HG03060 (cell line): ENCODE data around the gene ZNF425.
"Not testable (repeated sequence)": the region's sequence is repeated elsewhere in the genome, so short reads cannot be mapped to it uniquely, and the experiment has no call there.

Source experiments
- ATAC-seq: cut with Tn5 transposase; IDR thresholded peaks from one replicate; pipeline ENCODE4 v1.9.1; 2021; ENCODE audit warnings: low read depth, moderate number of reproducible peaks; ENCODE audit not compliant: unreplicated experiment

Gene ZNF425

GRCh38 chr7:149136118-149136517 is 10.0 kb upstream of the ZNF425 start:
- no peak for ATAC-seq

DNA sequence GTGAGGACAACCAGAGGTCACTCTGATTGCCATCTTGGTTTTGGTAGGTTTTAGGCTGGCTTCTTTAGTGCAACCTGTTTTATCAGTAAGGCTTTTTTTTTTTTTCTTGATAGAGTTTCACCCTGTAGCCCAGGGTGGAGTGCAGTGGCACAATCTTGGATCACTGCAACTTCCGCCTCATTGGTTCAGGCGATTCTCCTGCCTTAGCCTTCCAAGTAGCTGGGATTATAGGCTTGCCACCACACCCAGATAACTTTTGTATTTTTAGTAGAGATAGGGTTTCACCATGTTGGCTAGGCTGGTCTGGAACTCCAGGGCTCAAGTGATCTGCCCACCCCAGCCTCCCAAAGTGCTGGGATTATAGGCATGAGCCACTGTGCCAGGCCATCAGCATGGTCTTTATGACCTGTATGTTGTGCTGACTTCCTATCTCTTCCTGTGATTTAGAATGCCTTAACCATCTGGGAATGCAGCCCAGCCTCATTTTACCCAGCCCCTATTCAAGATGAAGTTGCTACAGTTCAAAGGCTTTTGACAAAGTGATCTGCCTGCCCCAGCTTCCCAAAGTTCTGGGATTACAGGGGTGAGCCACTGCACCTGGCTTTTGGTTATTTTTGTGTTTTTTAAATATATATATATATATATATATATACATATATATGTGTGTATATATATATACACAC is 7.0 kb upstream of the ZNF425 start:
- ATAC-seq, result no peak

DNA sequence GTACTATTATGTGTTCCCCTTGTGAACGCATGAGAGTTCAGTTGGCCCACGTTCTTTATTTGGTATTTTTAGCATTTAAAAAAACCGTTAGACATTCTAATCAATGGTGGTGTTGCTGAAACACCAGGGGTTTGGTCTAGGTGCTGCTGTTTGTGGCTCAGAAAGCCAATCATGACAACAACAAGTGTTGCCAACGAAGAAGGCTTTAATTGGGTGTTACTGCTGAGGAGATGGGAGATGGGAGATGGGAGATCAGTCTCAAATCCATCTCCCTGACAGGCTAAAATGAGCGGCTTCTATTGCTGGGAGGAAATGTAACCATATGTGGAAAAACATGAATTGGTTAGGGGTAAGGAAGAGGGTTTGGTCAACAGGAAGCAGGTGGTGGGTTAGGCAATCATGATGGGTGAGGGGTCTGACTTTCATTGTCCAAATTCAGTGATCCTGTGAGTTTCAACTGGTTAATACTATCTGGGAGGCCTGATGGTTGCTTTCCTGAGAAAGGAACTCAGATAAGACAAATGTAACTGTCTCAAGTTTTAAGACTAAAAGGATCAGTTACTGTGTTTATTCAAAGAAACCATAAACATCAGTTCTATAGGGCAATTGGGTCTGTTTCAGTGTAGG is 4.6 kb upstream of the ZNF425 start:
- no peak for ATAC-seq

- no peak for ATAC-seq
Observed at GRCh38 chr7:149126662-149127266, 640 bp upstream of the ZNF425 start.

GRCh38 chr7:149125189-149125862 is 798 bp downstream of the ZNF425 start:
- peak; percentile 1 for ATAC-seq

DNA sequence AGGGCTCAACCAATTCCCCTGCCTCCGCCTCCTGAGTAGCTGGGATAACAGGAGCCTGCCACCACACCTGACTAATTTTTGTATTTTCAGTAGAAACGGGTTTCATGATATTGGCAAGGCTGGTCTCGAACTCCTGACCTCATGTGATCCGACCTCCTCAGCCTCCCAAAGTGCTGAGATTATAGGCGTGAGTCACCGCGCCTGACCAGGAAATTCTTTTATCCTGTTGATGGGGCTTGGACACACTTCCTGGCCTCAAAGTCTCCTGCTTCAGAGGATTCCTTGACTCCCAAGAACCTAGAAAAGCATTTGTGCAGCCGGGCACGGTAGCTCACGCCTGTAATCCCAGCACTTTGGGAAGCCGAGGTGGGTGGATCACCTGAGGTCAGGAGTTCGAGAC is 16.2 kb downstream of the ZNF425 start:
- ATAC-seq, result no peak

DNA sequence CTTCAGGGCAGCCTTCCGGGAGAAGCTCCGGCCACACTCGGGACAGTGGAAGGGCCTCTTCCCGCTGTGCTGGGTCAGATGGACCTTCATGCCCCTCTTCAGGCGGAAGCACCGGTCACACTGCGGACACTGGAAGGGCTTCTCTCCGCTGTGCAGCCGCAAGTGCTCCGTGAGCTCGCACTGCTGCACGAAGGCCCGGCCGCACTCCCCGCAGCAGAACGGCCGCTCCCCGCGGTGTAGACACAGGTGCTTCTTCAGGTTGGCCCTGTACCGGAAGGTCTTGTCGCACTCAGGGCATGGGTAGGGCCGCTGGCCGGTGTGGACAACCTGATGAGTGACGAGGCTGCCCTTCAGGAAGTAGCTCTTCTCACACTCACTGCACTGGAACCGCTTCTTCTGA is 21.4 kb downstream of the ZNF425 start:
- ATAC-seq, result no peak

- ATAC-seq, result no peak
Observed at GRCh38 chr7:149104214-149104613, 21.9 kb downstream of the ZNF425 start.

- ATAC-seq, result no peak
Observed at GRCh38 chr7:149103424-149103823, 22.7 kb downstream of the ZNF425 start.

DNA sequence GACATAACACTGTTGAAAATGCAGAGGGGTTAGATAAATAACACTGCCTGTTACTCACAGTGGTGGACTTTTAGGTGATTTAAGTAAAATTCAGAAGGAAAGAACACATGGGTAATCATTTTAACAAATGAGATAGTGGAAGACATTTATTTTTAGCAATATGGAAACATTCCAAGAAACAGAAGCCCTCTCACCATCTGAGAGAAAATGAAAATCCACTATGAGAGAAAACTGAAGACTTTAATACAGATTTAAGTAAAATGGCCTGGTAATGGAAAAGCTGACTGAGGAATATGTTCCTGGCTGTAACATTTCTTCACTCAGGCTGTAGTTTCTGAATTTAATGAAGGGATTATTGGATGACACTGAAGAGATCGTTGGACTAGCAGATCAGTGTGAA is 23.5 kb downstream of the ZNF425 start:
- ATAC-seq, result no peak

GRCh38 chr7:149100821-149101220 is 25.3 kb downstream of the ZNF425 start:
- no peak for ATAC-seq

DNA sequence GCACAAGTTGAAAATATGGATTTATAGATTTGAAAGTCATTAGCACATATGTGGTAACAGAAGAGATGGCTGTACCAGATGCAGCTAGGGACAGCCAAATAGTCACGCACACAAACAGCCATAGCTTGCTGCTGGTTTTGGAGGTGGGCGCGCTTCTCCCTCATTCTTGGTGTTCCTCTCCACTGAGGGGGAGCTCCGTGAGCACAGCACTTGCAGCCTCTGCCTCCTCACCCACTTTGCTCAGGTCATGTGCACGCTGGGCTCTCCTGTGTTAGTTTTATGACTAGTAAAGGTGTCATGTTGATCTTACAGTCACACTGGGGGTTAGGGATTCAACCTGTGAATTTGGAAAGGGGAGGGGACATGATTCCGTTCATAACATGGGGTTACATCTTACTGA is 27.1 kb downstream of the ZNF425 start:
- no peak for ATAC-seq

DNA sequence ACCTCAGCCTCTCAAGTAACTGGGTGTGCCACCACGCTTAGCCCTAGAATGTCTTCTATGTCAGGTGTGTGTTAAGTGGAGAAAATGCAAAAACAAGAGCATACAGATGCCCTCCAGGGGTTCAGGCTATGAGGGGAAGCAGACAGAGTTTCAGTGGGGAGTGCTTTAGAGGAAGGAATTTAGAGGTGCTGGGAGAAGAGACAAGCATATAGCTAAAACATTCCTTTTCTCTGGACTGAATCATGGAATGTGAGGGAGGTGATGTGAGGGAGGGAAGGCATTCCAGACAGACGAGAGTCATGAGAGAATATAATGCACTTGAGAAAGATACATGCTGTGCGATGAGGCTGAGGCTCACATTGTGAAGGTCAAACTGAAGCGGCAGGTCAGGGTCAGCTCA is 29.0 kb downstream of the ZNF425 start:
- ATAC-seq, result no peak

DNA sequence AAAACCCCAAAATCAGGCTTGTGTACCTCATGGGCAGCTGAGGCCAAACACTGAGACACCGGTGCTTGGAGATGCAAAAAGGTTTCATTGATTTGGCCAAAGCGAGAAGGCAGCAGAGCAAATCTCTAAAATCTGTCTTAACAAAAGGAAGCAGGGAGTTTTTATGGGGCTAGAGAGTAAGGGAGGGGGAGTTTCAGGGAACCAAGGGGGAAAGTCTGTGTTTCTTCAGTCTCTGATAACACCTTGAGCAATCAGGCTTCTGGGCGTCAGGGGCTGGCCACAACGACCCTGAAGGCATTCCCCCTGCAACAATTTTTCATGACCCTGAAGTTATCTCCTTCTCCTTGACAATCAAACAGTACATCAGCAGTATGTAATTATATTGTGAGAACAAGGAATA is 32.9 kb downstream of the ZNF425 start:
- no peak for ATAC-seq

DNA sequence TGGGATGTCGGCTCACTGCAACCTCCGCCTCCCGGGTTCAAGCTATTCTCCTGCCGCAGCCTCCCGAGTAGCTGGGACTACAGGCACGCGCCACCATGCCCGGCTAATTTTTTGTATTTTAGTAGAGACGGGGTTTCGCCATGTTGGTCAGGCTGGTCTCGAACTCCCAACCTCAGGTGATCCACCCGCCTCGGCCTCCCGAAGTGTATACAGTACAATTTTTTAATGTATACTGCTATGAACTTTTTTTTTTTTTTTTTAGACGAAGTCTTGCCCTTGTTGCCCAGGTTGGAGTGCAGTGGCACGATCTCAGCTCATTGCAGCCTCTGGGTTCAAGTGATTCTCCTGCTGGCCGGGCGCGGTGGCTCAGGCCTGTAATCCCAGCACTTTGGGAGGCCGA is 33.9 kb downstream of the ZNF425 start:
- not testable (repeated sequence) for ATAC-seq

GRCh38 chr7:149090397-149091195 is 35.5 kb downstream of the ZNF425 start, which contains the start of gene ZNF786:
Gene ZNF786 (minus strand): TSS chr7:149090718. CDS start chr7:149090640, 78 bp downstream.
- ATAC-seq, result peak; percentile 37

GRCh38 chr7:149087376-149087775 is 38.7 kb downstream of the ZNF425 start:
- ATAC-seq, result no peak

DNA sequence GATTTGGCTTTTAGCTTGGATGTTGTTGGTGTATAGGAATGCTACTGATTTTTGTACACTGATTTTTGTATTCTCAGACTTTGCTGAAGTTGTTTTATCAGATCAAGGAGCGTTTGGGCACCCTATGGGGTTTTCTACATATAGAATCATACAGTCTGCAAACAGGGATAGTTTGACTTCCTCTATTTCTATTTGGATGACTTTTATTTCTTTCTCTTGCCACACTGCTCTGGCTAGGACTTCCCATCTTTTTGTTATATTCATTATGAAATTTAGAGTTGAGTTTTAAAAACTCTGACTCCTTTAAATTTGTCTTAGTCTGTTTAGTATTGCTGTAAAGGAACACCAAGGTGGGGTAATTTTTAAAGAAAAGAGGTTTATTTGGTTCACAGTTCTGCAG is 40.3 kb downstream of the ZNF425 start:
- ATAC-seq, result no peak

DNA sequence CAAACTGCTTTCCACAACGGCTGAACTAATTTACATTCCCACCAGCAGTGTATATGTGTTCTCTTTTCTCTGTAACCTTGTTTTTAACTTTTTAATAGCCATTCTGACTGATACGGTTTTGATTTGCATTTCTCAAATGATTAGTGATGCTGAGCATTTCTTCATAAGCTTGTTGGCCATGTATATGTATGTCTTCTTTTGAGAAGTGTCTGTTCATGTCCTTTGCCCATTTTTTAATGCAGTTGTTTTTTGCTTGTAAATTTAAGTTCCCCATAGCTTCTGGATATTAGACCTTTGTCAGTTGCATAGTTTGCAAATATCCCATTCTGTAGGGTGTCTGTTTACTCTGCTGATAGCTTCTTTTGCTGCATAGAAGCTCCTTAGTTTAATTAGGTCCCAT is 41.7 kb downstream of the ZNF425 start:
- no peak for ATAC-seq

DNA sequence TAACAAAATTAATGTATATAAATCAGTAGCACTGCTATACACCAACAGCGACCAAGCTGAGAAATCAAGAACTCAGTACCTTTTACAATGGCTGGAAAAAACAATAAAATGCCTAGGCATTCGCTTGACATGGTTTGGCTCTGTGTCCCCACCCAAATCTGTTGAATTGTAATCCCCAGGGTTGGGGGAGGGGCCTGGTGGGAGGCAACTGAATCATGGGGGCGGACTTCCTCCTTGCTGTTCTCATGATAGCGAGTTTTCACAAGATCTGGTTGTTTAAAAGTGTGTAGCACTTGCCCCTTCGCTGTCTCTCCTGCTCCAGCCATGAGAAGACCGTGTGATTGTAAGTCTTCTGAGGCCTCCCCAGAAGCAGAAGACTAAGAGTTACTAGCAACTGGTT is 44.2 kb downstream of the ZNF425 start:
- ATAC-seq, result no peak

GRCh38 chr7:149077594-149077993 is 48.5 kb downstream of the ZNF425 start:
- no peak for ATAC-seq
